HT1080 (cell line): ENCODE results near the gene CD99. TPM values are rescaled to one million over a fixed set of nuclear protein-coding genes. Genes with fewer than 3 reads are reported as not detected.
A peak's percentile ranks its signal among the peaks of the same experiment; 100 is the strongest.
"Not testable (repeated sequence)": the region's sequence is repeated elsewhere in the genome, so short reads cannot be mapped to it uniquely, and the experiment has no call there.

Experiments used
- DNase-seq: peaks from one replicate; pipeline ENCODE4 v3.0.0-alpha.2; 2015; ENCODE audit warnings: low read depth
- total RNA-seq: library from RNA; depleted of rRNA; stranded (reverse); fragments of >200 nt; shearing (Covaris generic); gene quantifications from 2 replicates; pipeline ENCODE4 v1.2.3, GENCODE V29; 2014

CD99 gene
- total RNA-seq, 1 experiment from 2014 or later: 276 TPM

DNA sequence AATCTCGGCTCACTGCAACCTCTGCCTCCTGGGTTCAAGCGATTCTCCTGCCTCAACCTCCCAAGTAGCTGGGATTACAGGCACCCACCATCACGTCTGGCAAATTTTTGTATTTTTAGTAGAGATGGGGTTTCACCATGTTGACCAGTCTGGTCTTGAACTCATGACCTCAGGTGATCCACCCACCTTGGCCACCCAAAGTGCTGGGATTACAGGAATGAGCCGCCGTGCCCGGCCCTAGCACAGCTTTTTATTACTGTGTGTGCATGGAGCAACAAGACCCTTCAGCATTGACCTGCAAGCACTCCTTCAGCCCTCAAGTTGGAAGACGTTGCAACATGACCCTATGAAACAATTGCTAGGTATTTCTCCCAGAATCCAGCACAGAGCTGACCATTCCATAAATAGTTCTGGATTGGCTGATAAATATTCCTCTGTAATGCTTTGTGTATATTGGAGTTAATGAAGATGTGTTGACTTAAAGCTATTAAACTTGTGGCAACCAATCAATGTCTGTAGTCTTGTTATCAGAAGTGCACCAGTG, 15.4 kb upstream of the CD99 start:
- DNase-seq: not testable (repeated sequence)

DNA sequence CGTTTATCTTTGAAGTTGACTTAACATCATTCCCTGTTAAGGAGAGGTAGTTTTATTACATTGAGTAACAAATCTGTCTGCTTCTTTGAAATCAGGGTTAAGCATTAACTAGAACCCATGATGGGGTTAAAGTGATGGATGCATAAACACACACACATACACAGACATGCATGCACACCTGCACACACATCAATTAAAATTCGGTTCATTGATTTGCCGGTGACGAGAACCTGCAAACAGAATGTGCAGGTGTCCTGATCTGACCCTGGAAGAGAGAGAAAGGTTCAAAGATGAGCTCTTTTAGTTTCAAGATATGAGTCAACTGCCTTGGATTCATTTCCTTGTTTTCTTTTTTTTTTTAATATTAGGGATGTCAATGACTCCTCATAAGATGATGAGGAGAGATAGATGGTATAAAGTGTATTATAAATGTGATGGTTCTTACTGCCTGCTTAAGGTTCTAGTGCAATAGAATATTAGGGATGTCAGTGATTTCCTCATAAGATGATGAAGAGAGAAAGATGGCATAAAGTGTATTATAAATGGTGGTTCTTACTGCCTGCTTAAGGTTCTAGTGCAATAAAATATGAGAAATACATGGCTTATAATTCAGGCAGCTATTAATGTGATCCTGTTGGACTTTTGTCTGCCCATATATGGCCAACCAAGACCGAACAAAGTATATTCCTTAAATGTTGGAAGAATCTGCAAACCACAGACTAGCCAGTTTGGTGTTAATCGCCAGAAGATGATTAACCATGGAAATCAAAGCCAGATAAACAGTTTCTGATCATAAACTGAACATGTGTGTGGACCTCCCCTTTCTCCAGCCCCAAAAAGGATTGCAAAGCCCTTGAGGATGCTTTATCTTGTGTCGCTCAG, 14.1 kb upstream of the CD99 start:
- DNase-seq: no peak

DNA sequence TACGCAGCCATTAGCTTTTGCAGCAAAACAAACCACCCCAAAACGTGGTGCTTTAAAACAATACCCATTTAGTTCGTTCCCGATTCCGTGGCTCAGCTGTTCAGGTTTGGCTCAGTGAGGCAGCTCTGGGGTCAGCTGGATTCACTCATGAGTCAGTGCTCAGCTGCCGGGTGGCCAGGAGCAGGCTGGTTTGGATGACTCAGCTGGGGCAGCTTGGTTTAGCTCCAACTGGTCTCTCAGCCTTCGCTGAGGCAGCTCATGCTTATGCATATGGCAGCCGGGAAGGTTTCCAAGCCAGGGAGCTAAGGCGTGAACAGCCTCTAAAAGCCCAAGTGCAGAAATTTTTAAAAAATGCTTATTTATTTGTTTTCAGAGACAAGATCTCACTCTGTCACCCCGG, 13.3 kb upstream of the CD99 start:
- peak; percentile 94 for DNase-seq

DNA sequence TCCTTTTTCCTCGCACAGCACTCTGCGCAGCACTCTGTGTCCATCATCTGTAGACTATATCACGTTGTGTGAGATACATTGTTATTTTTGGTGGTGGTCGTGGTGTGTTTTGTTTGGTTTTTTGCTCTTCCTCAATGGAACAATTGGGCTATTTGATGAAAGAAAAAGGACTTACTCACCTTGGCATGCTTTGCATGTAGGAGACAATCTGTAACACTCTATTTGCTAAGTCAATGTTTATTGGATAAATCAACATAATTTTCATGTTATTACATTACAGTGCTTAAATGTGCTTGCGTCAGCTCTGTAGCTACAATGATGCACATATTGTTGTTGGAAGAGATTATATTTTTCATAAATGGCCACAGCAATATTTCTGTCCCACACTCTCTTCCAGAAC, 12.5 kb upstream of the CD99 start:
- no peak for DNase-seq

DNA sequence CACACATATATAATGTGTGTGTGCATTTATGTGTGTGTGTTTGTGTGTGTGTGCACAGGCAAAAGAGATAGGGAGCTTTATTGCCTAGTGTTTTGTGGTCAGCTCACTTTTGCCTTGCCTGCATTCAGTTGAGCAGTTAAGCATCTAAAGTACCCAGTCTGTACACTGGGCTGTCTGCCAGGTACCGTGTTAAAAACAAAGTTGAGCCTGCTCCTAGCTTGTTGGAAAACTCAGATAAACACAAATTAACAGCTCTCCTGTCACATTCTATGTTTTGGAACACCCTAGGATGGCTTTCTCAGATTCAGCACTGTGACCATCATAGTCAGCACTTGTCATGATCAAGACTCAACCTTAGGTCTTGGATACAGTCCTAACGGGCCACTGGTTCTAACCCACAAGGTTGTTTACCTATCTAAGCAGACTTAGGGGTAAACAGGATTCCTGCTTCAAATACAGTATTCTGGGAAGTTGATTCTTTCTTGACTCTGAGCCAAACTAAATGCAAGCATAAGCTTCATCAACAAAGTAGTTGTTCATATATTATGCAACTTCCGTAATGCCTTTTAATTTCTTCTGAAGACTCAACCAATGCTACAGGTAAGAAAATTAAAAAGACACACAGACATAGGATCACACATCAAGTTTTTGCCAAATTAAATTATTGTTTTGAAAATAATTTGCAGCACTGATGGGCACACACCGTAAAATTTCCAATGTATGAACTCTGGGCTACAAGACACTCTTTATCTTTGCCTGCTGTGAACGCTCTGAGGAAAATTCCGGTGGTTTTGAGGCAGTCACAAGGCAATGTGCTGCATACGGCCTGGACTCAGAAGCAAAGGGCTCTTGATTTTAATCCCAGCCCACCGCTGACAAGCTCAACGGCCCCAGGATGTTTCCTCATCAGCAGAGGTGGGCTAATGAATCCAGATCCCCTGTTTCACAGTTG, 11.3 kb upstream of the CD99 start:
- no peak for DNase-seq

DNA sequence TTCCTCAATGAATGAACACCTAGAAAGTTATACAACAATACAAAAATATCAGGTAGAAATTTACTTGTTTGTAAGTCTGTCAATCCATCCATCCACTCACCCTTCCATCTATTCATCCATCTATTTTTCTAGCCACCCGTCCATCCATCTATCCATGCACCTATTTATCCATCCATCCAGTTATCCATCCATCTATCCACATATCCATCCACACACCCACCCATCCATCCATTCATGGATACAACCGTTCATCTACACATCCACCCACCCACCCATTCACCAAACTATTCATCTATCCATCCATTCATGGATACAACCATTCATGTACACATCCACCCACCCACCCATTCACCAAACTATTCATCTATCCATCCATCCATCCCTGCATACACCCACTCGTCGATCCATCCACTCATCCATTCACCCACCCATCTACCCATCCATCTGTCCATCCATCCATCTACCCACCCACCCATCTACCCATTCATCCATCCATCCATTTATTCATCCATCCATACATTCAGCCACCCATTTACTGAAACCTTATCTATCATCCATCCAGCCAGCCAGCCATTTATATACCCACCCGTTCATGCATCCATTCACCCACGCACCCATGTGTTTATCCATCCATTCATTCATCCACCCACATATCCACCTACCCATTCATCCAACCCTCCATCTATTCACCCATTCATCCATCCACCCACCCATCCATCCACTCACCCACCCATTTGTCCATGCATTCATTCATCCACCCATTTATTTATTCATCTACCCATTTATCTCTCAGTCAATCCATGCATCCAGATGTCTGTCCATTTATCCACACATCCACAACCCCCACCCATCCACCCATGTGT, 10.4 kb upstream of the CD99 start:
- DNase-seq: no peak

DNA sequence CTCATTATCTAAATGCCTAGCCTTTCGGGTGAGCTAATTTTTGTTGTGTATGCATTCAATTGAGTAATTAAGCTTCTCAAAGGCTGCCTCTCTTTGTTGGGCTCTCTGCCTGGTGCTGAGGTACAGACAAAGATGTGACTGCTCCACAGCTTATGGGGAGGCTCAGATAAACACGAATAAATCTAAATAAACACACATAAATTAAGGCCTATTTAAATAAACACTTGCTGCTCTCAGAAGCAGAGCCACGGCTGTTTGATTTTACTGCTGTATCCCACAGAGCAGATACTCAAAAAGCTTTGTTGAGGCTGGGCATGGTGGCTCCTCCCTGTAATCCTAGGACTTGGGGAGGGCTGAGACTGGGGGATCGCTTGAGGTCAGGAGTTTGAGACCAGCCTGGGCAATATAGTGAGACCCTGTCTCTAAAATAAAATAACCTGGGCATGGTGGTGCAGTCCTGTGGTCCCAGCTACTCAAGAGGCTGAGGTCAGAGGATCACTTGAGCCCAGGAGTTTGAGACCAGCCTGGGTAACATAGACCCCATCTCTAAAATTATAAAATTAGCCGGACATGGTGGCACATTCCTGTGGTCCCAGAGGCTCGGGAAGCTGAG, 8.4 kb upstream of the CD99 start:
- no peak for DNase-seq

DNA sequence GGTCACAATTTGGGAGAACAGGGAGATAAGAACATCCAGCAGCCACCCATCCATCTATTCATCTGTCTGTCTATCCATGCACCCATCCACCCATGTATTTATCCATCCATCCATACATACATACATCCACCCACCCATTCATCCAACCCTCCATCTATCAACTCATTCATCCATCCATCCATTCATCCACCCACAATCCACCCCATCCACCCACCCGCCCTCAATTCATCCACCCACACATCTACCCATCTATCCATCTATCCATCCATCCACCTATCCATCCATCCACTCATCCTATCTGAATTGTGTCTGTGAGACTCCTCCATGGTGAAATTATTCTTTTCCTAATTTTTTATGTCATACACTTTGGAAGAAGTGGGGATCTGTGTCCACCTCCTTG, 6.8 kb upstream of the CD99 start:
- DNase-seq: no peak

DNA sequence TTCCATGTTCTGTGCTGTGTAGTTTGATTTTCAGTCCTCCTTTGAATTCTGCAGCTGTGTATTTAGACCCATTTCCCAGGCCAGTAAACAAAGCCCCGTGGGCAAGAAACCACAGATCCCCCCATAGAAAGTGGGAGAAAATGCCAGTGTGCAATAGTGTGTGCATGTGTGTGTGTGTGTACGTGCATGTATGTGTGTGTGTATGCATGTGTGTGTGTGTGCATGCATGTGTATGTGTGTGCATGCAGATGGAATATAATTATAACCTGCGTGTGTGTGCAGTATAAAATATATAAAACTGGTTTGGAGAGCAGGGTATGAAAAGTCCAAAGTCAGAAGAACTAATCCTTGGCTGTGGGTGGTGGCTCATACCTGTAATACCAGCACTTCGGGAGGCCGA, 5.2 kb upstream of the CD99 start:
- no peak for DNase-seq

DNA sequence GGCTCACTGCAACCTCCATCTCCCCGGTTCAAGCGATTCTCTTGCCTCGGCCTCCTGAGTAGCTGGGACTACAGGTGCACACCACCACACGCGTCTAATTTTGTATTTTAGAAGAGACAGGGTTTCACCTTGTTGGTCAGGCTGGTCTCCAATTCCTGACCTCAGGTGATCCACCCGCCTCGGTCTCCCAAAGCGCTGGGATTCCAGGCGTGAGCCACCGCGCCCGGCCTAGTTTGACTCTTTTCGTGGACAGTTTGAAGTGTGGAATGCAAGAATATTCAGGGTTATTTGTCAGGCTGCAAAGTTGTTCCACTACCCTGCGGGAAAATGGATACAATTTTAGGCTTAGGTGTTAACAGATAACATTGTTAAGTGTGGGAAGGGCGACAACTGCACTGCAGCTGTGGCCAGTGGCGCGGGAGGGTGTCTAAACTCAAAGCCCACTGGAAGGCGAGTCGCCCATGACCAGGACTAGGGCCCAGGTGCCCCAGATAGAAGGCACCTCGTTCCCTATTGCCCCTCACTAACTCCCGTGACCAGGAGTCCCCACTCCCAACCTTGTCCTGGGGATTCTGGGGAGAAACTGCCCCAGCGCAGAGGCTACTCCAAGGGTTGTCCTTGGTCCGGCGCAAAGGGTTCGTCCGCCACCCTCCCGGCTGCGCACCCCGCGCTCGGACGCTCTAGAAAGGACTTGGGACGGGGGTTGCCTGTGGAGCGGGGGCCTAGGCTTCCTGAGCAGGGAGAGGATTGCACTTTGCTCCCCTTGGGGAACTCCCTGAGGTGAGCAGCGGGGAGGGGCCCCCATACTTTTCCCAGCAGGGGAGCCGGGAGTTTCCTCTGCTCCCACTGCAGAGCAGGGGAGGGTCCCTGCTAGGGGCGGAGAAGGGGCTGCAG, 1.1 kb upstream of the CD99 start:
- DNase-seq: no peak

DNA sequence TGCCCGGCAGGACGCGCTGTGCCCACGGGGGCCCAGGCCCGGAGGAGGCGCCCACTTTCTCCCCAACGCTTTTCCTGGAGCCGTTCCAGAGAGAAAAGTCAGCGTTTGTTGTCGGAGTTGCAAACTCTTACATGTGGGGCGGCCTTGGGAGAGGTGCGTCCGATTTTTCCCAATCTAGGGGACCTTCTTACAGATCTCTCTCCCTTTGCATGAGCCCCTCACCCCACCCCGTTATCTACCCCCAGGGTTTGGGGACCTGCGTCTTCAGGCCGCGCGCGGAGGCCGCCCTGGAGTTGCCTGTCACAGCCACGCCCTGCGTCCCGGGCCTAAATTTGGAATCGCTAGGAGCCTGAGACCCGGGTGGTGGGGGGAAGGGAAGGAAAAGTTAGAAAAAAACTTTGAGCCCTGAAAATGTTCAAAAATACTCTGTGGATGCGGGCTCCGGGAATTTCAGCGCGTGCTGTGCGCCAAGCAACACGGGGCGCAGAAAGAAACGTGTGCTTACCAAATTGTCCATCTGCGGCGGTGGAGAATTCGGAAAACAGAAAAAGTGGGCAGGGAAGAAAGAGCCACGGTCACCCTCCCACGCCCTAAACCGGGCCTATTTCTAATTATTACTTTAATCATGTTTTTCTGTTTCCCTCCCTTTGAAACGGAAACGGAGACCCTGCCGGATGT, 587 bp downstream of the CD99 start:
- peak; percentile 40 for DNase-seq

DNA sequence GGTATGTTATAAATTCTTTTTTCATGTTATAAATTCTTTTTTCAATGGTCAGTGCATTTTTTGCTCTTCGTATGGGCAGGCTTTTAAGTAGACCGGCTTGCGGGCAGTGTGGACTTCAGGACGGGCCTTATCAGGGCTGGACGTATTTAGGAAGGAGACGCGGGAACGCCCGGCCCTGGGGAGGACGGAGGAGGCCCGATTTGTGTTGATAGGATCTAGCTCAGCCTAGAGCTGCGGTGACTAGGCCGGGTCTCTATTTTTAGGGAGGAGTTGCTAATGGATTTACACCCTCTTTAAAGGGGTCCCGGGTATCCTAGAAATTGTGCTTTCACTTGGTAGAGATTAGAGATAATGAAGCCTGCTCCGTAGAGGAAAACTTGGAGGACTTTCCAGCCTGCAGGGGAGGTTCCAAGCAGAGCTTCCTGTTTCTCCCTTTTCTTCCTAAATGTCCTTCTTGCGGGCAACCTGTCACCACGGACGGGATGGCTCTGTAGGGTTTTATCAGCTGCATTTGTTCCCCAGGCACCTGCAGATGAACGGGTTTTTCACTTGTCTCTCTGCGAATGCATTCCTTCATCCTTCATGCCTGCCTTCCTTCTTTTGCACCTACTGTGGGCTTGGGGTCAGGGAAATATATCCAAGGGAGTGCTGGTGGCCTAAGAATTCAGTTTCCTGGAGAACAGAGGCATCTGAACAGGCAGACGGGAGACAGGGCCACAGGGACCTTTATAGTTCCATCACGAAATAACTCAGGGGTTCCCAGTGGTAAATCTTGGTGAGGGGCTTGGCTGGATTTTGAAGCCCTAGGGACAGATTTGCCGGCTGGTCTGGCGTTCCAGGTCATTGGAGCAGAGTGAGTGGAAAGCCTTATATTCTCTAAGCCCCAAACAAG, 1.4 kb downstream of the CD99 start:
- peak; percentile 39 for DNase-seq

DNA sequence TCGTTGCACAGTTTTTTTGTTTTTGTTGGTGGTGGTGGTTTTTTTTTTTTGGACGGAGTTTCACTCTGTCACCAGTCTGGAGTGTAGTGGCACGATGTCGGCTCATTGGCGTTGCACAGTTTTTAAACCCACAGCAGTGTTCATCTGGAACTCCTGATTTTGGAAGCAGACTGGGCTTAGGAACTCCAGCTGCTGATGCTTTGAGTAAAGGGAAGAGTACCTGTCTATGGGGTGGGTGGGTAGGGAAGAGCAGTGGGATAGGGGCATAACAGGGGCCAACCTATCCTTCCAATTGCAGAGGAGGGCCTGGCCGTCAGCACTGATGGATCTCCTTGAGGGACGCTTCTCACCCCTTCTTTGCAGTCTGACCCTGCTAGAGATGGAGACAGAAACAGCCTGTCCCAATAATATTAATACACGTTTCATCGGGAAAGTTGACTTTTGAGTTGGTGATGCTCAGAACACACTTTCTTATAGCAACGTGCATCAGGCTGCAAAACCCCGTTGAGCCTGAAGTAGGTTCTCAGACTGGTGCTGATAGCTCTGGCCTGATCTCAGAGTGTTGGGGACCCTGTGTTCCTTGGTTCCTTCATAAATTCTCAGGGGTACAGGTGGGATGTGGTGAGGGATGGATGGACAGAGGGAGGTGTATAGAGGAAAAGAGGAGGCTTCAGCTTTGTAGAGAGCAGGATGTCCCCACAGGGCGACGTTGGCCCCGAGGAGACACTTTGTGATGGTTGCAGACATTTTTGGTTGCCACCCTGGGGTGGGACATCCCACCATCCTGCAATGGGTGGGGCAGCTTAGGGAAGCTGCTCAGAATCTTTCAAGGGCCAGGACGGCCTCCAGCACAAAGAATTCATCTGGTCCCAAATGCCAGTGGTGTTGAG, 2.3 kb downstream of the CD99 start:
- no peak for DNase-seq

DNA sequence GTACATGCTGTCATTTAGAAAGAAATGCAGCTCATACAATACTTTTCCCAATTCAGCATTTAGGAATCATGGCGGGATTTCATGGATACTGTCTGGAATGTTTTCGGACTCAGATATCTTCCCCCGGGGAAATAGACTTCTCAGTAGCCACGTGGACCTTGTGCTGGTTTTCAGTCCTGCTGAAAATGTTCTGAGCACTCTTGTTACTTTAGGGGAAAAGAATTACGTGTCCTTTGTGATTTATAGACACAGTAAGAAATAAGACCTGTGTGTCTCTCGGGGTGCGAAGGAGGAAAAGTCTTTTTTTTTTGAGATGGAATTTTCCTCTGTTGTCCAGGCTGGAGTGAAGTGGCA, 3.8 kb downstream of the CD99 start:
- no peak for DNase-seq

DNA sequence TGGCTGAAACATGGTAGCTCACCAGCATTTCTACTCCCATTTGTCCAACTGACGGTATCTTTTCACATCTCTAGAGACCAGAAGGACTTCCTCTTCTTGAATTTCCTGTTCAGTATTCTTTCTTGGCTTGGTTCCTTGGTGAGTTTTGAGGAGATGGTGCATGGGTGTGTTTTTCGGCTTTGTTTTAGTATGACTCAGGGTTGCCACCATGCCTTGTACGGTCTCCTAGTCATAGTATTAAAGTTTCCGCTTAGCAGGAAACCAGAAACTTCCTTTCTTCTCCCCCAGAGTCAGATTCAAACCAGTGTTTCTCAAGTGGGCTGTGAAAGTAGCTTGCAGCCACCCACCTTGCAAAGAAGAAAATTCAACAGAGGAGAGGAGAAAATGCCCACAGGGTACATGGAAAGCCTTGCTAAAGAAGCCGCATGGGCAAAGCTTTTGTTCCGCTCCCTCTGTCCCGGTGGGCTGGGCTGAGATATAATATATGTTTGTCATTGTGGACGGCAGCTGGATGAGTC, 5.7 kb downstream of the CD99 start:
- DNase-seq: peak; percentile 98

DNA sequence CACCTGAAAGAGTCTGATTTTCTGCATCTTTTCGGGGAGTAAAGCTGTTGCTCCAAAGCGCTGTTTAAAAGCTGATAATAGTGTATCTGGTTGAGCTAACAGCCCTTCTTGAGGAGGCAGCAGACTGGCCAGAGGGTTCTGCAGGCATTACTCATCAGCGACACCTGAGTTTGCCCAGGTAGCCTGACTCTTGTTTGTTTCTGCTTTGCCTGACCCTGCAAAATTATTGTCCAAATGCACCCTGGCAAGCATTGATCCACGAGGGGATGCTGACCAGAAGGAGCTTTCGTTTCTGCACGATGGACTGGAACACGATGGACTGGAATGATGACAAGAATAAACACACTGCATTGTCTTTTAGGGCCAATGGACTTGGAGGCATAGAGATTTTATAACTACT, 6.2 kb downstream of the CD99 start:
- peak; percentile 50 for DNase-seq
